BJ (cell line): Measurements from ENCODE around the gene CRB3. TPM values are rescaled to one million over a fixed set of nuclear protein-coding genes. Genes with fewer than 3 reads are reported as not detected.
"Not testable (repeated sequence)": the region's sequence is repeated elsewhere in the genome, so short reads cannot be mapped to it uniquely, and the experiment has no call there.

Experiments used
- CTCF ChIA-PET: fragments of 350-600 bp; formaldehyde crosslinking; extraction: SDS; loops from one replicate; lab custom pipeline; 2021; ENCODE audit warnings: antibody characterized with exemption, inconsistent platforms; lab: Yijun Ruan, JAX
- POLR2A ChIA-PET: fragments of 300-600 bp; sonication (Branson Sonifier 250); formaldehyde crosslinking; extraction: SDS; loops from one replicate; lab custom pipeline; 2021; ENCODE audit warnings: antibody characterized with exemption; lab: Charles Lee
- DNase-seq: peaks from one replicate; pipeline ENCODE4 v3.0.0-alpha.2; 2011; ENCODE audit warnings: low read depth
- H3K27me3 ChIP-seq: 2 replicates; pipeline ENCODE4 v1.6.0; 2011; ENCODE audit warnings: low read length; ENCODE audit not compliant: control insufficient read depth, insufficient read depth
- H3K36me3 ChIP-seq: 2 replicates; pipeline ENCODE4 v1.5.1; 2011; ENCODE audit warnings: low read length; ENCODE audit not compliant: control insufficient read depth, insufficient read depth
- H3K4me3 ChIP-seq: 2 replicates; pipeline ENCODE4 v1.5.1; 2011; ENCODE audit warnings: low read depth, mild to moderate bottlenecking, control low read depth, low read length
- polyA plus RNA-seq: library from polyadenylated mRNA; depleted of rRNA; stranded (reverse); fragments of >200 nt; gene quantifications from 2 replicates; pipeline ENCODE4 v1.2.3, GENCODE V29; 2011
- TF ChIP-seq, protein P1 (sequence below): IDR thresholded peaks from 2 replicates; pipeline ENCODE4 v1.5.1; 2011; ENCODE audit warnings: low read depth, mild to moderate bottlenecking, control low read depth, inconsistent platforms, low read length, moderate library complexity; ENCODE audit not compliant: insufficient read depth

The CRB3 gene
- polyA plus RNA-seq, 1 experiment, result not detected

DNA sequence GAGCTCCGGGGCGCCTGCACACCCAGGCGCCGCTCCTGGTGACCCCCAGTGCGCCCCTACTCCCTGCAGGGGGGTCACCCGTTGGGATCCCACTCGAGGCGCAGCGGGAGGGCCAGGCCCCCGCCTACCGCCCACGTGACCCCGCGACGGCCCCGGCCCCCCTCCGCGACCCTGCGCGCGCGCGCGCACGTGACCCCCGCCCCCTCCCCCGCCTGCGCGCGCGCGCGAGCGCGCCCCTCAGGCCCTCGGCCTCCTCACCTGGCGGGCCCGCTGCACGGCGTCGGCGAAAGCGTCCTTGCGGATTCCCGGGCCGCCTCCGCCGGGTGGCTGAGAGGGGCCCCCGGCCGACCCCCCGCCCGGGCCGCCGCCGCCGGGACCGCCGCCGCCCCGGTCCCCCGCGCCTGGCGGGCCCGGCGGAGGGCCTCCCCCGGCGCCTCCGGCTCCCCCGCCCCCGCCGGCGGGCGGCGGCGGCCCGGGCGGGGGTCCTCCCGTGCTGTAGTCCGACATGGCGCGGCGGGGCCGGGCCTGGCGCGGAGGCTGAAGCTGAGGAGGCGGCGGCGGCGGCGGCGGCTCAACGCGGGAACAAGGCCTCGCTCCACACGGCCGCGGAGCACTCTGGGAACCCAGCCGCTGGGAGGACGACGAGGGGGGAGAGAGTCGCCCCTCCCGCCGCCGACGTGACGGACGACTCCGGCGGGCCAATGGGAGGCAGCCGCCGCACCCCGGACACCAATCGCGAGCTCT, 39.7 kb upstream of the CRB3 start, which contains the start of gene KHSRP:
Gene KHSRP, minus strand, starts transcription at position 617 of the 744 bp plus-strand sequence. Its CDS starts 110 bp downstream, at position 507.
- Histone ChIP-seq H3K36me3 (peaks cover 18% of the 10 kb centered on the region), H3K27me3 (no peaks in the 10 kb centered on the region), H3K4me3 (peak within 1 kb of the TSS; percentile 91)
- POLR2A ChIA-PET, result interaction anchor here (0.6 kb wide), 2 partner anchors 52 to 686 kb away, joined by 3 to 4 read pairs; partner anchors contain the start of gene ALKBH7
- TF ChIP-seq, protein P1, sequence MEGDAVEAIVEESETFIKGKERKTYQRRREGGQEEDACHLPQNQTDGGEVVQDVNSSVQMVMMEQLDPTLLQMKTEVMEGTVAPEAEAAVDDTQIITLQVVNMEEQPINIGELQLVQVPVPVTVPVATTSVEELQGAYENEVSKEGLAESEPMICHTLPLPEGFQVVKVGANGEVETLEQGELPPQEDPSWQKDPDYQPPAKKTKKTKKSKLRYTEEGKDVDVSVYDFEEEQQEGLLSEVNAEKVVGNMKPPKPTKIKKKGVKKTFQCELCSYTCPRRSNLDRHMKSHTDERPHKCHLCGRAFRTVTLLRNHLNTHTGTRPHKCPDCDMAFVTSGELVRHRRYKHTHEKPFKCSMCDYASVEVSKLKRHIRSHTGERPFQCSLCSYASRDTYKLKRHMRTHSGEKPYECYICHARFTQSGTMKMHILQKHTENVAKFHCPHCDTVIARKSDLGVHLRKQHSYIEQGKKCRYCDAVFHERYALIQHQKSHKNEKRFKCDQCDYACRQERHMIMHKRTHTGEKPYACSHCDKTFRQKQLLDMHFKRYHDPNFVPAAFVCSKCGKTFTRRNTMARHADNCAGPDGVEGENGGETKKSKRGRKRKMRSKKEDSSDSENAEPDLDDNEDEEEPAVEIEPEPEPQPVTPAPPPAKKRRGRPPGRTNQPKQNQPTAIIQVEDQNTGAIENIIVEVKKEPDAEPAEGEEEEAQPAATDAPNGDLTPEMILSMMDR, result no peak
- no peak for DNase-seq
- CTCF ChIA-PET, result interaction anchor here (1.1 to 1.7 kb wide), 3 partner anchors 31 to 57 kb away, joined by 3 read pairs; partner anchors contain the start of gene DENND1C

DNA sequence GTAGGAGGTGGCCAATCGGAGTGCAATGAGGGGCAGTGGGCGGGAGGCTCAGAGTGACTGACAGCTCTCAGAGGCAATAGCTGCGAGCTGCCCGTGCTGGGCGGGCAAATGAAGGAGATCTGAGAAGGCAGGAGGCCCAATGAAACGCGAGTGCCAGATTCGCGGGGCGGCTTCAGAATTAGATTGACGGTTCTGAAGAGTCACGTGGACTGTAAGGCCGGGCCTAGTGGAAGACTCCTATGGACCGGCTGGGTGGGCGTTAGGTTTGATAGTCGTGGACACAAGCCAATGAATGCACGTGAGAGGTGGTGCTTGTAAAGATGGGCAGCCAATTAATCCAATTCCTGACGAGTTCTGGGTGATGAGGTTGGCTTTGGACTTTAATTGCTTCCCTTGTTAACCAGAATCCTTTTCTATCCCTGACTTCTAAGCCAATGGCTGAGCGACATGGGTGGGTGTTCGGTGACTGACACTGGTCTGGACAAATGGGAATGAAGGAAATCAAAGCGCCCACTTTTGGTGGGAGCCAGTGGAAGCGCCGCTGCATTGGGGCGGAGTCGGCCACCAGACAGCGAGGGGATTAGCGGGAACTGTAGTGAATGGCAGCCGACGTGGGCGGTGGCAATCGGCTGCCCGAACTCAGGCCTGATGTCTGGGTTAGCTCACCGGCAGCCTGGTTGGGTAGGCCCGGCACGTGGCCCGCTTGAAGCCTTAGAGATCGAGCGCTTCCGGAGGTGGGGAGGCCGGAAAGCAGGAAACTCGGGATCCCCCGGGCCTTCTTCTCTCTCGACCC, 38.9 kb upstream of the CRB3 start:
- H3K4me3 ChIP-seq, result peak overlapping the region; percentile 16; the same call in 1 of the 2 replicates
- POLR2A ChIA-PET, result interaction anchor here (0.6 kb wide), 2 partner anchors 53 to 687 kb away, joined by 3 to 4 read pairs; partner anchors contain the start of gene ALKBH7

DNA sequence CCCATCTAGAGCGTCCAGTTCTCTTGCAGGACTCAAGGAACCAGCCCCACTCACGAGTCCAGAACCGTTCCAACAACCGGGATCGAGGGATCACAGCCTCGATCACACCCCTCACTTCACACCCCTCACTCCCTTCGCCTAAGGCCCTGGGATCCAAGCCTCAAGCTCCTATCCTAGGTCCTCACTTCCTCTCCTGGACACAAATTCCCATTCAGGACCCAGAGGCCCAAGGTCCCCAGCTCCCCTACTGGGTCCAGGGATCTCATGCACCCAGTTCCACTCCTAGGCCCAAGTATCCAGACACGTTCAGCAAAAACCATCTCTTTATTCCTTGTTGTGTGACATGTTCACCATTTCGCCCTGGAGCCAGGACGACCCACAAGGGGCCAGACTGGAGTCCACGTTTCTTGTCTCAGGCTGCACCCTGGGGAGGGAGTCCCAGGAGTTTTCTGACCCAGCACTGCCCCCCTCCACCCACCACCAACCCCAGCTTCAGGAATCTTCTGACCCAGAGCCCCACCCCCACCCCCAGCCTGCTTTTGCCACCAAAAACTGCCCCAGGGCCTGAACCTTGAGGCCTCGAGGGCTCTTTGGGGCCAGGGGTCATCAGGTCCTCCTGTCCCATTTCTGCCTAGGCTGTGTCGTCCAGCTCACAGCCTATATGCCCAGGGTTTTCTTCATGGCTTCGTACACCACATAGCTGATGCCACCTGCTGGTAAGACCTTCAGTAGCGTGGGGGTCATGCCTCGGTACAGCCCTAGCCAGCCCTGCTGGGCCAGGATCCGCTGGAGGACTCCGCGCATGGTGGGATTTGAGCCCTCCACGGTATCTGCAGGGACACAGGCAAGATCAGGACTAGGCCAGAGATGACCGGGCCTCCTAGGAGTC, 38.1 kb upstream of the CRB3 start:
- TF ChIP-seq, protein P1, result no peak
- peaks cover 4% of the 10 kb centered on the region for H3K36me3 ChIP-seq
- H3K4me3 ChIP-seq, result peak overlapping the region; percentile 16; the same call in 1 of the 2 replicates

More for the DNA sequence above, 38.9 kb upstream of the CRB3 start:
- Histone ChIP-seq H3K36me3 (peaks cover 12% of the 10 kb centered on the region), H3K27me3 (no peaks in the 10 kb centered on the region)
- CTCF ChIA-PET, result interaction anchor here (1.1 to 1.7 kb wide), 3 partner anchors 32 to 56 kb away, joined by 3 read pairs; partner anchors contain the start of gene DENND1C
- TF ChIP-seq, protein P1, result no peak
- DNase-seq, result peak; percentile 100

DNA sequence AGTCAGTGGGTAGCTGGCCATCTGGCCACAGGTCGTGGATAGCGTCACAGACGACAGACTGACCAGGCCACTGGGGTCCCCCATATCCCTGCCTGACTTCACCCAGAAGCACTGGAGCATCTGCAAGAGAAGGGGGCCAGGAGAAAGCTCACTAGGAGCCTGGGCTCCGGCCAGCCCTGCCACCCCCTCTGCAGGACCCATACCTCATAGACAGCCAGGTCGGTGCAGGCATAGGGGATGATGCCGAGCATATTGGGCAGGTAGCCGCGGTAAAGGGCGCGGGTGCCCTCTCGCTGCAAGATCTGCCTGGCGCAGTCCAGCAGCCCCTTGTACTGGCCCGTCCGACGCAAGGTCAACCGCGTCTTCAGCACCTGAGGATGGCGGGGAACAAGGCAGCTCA, 36.9 kb upstream of the CRB3 start:
- CTCF ChIA-PET, result interaction anchor here (0.6 to 0.8 kb wide), 2 partner anchors 9 to 380 kb away, joined by 3 read pairs; no protein-coding TSS in a partner anchor
- Histone ChIP-seq H3K36me3 (no peaks in the 10 kb centered on the region), H3K4me3 (no peak overlapping the region), H3K27me3 (no peaks in the 10 kb centered on the region)
- TF ChIP-seq, protein P1, result no peak
- DNase-seq, result no peak
- POLR2A ChIA-PET, result no interaction called here

More for the DNA sequence above, 38.1 kb upstream of the CRB3 start:
- ChIA-PET CTCF (interaction anchor here (1.1 to 1.7 kb wide), 3 partner anchors 31 to 55 kb away, joined by 3 read pairs; partner anchors contain the start of gene DENND1C), POLR2A (no interaction called here)
- H3K27me3 ChIP-seq, result no peaks in the 10 kb centered on the region
- no peak for DNase-seq

DNA sequence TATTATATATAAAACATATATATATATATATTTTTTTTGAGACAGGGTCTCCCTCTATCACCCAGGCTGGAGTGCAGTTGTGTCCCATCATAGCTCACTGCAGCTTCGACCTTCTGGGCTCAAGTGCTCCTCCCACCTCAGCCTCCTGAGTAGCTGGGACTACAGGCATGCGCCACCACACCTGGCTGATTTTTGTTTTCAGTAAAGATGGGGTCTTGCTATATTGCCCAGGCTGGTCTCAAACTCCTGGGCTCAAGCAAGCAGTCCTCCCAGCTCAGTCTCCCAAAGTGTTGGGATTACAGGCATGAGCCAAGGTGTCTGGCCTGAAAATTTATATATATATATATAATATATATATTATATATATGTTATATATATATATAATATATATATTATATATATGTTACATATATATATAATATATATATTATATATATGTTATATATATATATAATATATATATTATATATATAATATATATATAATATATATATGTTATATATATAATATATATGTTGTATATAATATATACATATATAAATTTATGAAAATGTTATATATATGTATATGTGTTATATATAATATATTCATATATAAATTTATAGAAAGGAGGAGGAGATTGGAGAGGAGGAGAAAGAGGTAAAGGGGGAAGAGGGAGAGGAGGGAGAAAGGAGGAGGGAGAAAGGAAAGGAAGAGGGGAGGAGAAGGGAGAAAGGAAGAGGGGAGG, 35.2 kb upstream of the CRB3 start:
- H3K4me3 ChIP-seq, H3K36me3 ChIP-seq, POLR2A ChIA-PET, H3K27me3 ChIP-seq, CTCF ChIA-PET, DNase-seq: not testable (repeated sequence)
